K562 (cell line): Measurements from ENCODE around the gene USP10. TPM values are rescaled to one million over a fixed set of nuclear protein-coding genes. Genes with fewer than 3 reads are reported as not detected.

Experiments used
- ATAC-seq: fragments of 200-7000 bp; cut with Tn5 transposase; 3 replicates; pipeline ENCODE4 v1.9.1; 2020; ENCODE audit warnings: moderate library complexity
- BruUV-seq: library from RNA; stranded (reverse); fragments of 400-500 nt; replicated peaks from 2 replicates; lab custom pipeline; 2021; lab: Mats Ljungman, UMichigan
- CTCF ChIA-PET: fragments of 300-600 bp; formaldehyde crosslinking; extraction: SDS; loops from one replicate; lab custom pipeline; 2021; ENCODE audit warnings: low intra/inter-chr PET ratio; lab: Yijun Ruan, JAX
- POLR2A ChIA-PET: fragments of 300-600, 350-650 bp; sonication (Branson Sonifier 250); formaldehyde crosslinking; extraction: SDS; loops from one replicate; lab custom pipeline; 2021; ENCODE audit warnings: antibody characterized with exemption, inconsistent platforms; lab: Yijun Ruan, JAX
- DNase-seq, 4 experiments: peaks; one replicate each; pipeline versions ENCODE4 v3.0.0 to v3.0.0-alpha.2; 2011 to 2018; ENCODE audit warnings: low spot score in 3 of 4, mixed read lengths in 3 of 4; ENCODE audit errors: extremely low read depth in 1 of 4
- FAIRE-seq: peaks from 2 replicates; lab custom pipeline; 2011; peaks lifted over from hg19 to GRCh38; lab: Jason Lieb, UNC
- H2AFZ ChIP-seq: 2 replicates; pipeline ENCODE4 v1.6.0; 2011; ENCODE audit warnings: low read depth, low read length, control low read depth, inconsistent platforms
- H3K27ac ChIP-seq: fragments of 200-600 bp; 3 replicates; pipeline ENCODE4 v1.8.0; 2011; ENCODE audit warnings: low read depth, mild to moderate bottlenecking, control low read depth, inconsistent platforms, low read length, moderate library complexity, mixed read lengths; ENCODE audit errors: extremely low read depth
- H3K27me3 ChIP-seq, 2 experiments: fragments of 300-600 bp in 1 of 2; 2 replicates in 1 of 2; 3 replicates in 1 of 2; pipeline versions ENCODE4 v1.6.0 to v1.8.0; 2011; ENCODE audit warnings: inconsistent platforms in 2 of 2, low read length in 2 of 2, mild to moderate bottlenecking in 1 of 2, mixed read lengths in 1 of 2, moderate library complexity in 1 of 2; ENCODE audit not compliant: control insufficient read depth in 2 of 2, insufficient read depth in 2 of 2
- H3K36me3 ChIP-seq: fragments of 300-600 bp; 3 replicates; pipeline ENCODE4 v1.8.0; 2011; ENCODE audit warnings: mild to moderate bottlenecking, low read length, inconsistent platforms; ENCODE audit not compliant: control insufficient read depth, insufficient read depth
- H3K4me1 ChIP-seq, 2 experiments: fragments of 200-600 bp in 1 of 2; replicated peaks in 1 of 2; 2 replicates in 1 of 2; 3 replicates in 1 of 2; pipeline versions ENCODE4 v1.5.1 to v1.8.0; 2011; ENCODE audit warnings: inconsistent platforms in 2 of 2, low read length in 2 of 2, mild to moderate bottlenecking in 1 of 2, mixed read lengths in 1 of 2, moderate library complexity in 1 of 2; ENCODE audit not compliant: control insufficient read depth in 2 of 2, insufficient read depth in 2 of 2
- H3K4me2 ChIP-seq: 2 replicates; pipeline ENCODE4 v1.6.1; 2011; ENCODE audit warnings: low read length, control low read depth, inconsistent platforms, mixed read lengths; ENCODE audit not compliant: insufficient read depth
- H3K4me3 ChIP-seq: fragments of 200-600 bp; sonication (generic), shearing (Covaris generic); 2 replicates; pipeline ENCODE4 v1.5.1; 2016; ENCODE audit warnings: control low read depth, inconsistent platforms
- H3K79me2 ChIP-seq: fragments of 200-600 bp; 3 replicates; pipeline ENCODE4 v1.8.0; 2011; ENCODE audit warnings: low read length, inconsistent platforms; ENCODE audit not compliant: control insufficient read depth, insufficient read depth
- H3K9ac ChIP-seq, 2 experiments: 2 replicates each; pipeline versions ENCODE4 v1.6.0 to v1.6.1; 2011; ENCODE audit warnings: low read depth in 2 of 2, low read length in 2 of 2, control low read depth in 1 of 2, inconsistent platforms in 1 of 2, mild to moderate bottlenecking in 1 of 2, mixed read lengths in 1 of 2; ENCODE audit not compliant: insufficient read depth in 1 of 2
- H3K9me1 ChIP-seq: one replicate; pipeline ENCODE4 v1.6.0; 2011; ENCODE audit warnings: inconsistent platforms, mild to moderate bottlenecking, low read length, moderate library complexity; ENCODE audit not compliant: control insufficient read depth, insufficient read depth
- H3K9me3 ChIP-seq: replicated peaks from 2 replicates; pipeline ENCODE4 v1.5.1; 2011; ENCODE audit warnings: low read depth, low read length, inconsistent platforms; ENCODE audit not compliant: control insufficient read depth, insufficient read depth
- H4K20me1 ChIP-seq: replicated peaks from 2 replicates; pipeline ENCODE4 v1.6.1; 2011; ENCODE audit warnings: low read length, inconsistent platforms, mixed read lengths; ENCODE audit not compliant: control insufficient read depth, insufficient read depth
- BMI1 ChIP-seq: fragments of 150-350 bp; IDR thresholded peaks from 2 replicates; pipeline ENCODE4 v1.6.1; 2014; ENCODE audit warnings: low read length
- ERF ChIP-seq: fragments of 450-650 bp; formaldehyde crosslinking; IDR thresholded peaks from 2 replicates; pipeline ENCODE4 v1.4.0; 2020; ENCODE audit warnings: mild to moderate bottlenecking, mixed read lengths
- NFIC ChIP-seq: fragments of 450-650 bp; IDR thresholded peaks from 2 replicates; pipeline ENCODE4 v1.6.1; 2017; ENCODE audit warnings: mild to moderate bottlenecking, inconsistent platforms
- SMARCA5 ChIP-seq: fragments of 450-650 bp; IDR thresholded peaks from 2 replicates; pipeline ENCODE4 v1.6.1; 2016
- XRCC4 ChIP-seq: IDR thresholded peaks from one replicate; pipeline ENCODE4 v1.6.1; 2011; ENCODE audit not compliant: insufficient read depth, insufficient read length; ENCODE audit errors: extremely low read depth
- ZNF224 ChIP-seq: sonication (generic); formaldehyde crosslinking; IDR thresholded peaks from 2 replicates; pipeline ENCODE4 v1.8.0; 2022; ENCODE audit warnings: mild to moderate bottlenecking, missing genetic modification reagents
- ZNF444 ChIP-seq: fragments of 250-450 bp; sonication (Bioruptor Pico); IDR thresholded peaks from 2 replicates; pipeline ENCODE4 v1.4.0; 2020; ENCODE audit warnings: mild to moderate bottlenecking, moderate library complexity
- ZNF507 ChIP-seq: conservative IDR thresholded peaks from 2 replicates; pipeline ENCODE4 v1.6.1; 2017; ENCODE audit warnings: missing genetic modification characterization, missing compliant biosample characterization
- ZNF57 ChIP-seq: fragments of 450-650 bp; formaldehyde crosslinking; IDR thresholded peaks from 2 replicates; pipeline ENCODE4 v1.4.0; 2020; ENCODE audit warnings: mild to moderate bottlenecking, moderate library complexity
- WGBS: fragments of 100-300 bp; shearing (Covaris generic); methylation state at CpG from one replicate; pipeline ENCODE4 v1.1.6; 2016; ENCODE audit warnings: low coverage, mixed read lengths; ENCODE audit not compliant: insufficient coverage; ENCODE audit errors: missing lambda C conversion rate; 5-methylcytosine and 5-hydroxymethylcytosine counted together
- in situ Hi-C: fragments of 300-500 bp; cut with MboI; formaldehyde crosslinking; loops from 4 replicates; pipeline ENCODE4 v1.15.0; 2018; ENCODE audit warnings: inconsistent platforms, mixed read lengths
- intact Hi-C: fragments of 100-400 bp; cut with micrococcal nuclease; formaldehyde crosslinking; loops from 2 replicates; pipeline ENCODE4 v1.14.2; 2022
- polyA plus RNA-seq, 8 experiments: library from polyadenylated mRNA; depleted of rRNA in 4 of 8; stranded (reverse) in 5 of 8; unstranded in 3 of 8; fragments of >200 nt; fragmentation: Nextera tagmentation in 2 of 8; fragmentation: Illumina TruSeq in 1 of 8; extraction: Ambion mirVana in 2 of 8; extraction: Trizol in 1 of 8; gene quantifications; 2 replicates each; pipeline versions ENCODE4 v1.2.1 to v1.2.3, GENCODE V29; 2011 to 2014; ENCODE audit warnings: inconsistent platforms in 1 of 8, missing spikeins in 1 of 8
- total RNA-seq, 7 experiments: library from RNA; depleted of rRNA in 6 of 7; stranded (reverse); fragments of >200 nt in 6 of 7; fragmentation: Illumina TruSeq in 2 of 7; extraction: Trizol in 2 of 7; gene quantifications; 2 replicates each; pipeline versions ENCODE4 v1.2.1 to v1.2.3, GENCODE V29; 2011 to 2021; ENCODE audit warnings: low replicate concordance in 1 of 7
- TF ChIP-seq, protein P1 (sequence below): sonication (generic); formaldehyde crosslinking; IDR thresholded peaks from 2 replicates; pipeline ENCODE4 v1.8.1; 2023; ENCODE audit warnings: mild to moderate bottlenecking, missing genetic modification reagents
- TF ChIP-seq, protein P2 (sequence below): fragments of 250-450 bp; sonication (Bioruptor Pico); IDR thresholded peaks from 2 replicates; pipeline ENCODE4 v1.9.0; 2021; ENCODE audit warnings: mild to moderate bottlenecking, inconsistent platforms

USP10 gene
- total and polyA plus RNA-seq, 9 of the 15 experiments (the other 6 are each of a cell fraction or from before 2014, with no cell fraction given), result 61.7 to 197 (median 116) TPM

GRCh38 chr16:84658690-84659089, 41.1 kb upstream of the USP10 start:
- Histone ChIP-seq H3K36me3 (peaks cover 82% of the 10 kb centered on the region), H4K20me1 (peaks cover 13% of the 10 kb centered on the region; the same call in 1 of the 2 replicates), H3K4me1 (peaks cover 0 to 4% of the 10 kb centered on the region in 2 experiments; a peak in 1 of 5 replicates), H3K4me3 (no peak overlapping the region), H3K9me1 (no peaks in the 10 kb centered on the region), H3K9ac (no peak overlapping the region), H3K27ac (no peak overlapping the region), H3K4me2 (no peak overlapping the region), H3K9me3 (no peaks in the 10 kb centered on the region), H2AFZ (no peak overlapping the region), H3K27me3 (no peaks in the 10 kb centered on the region), H3K79me2 (no peaks in the 10 kb centered on the region)
- no peak for FAIRE-seq
- intact Hi-C loops, result no loop called here
- ChIA-PET POLR2A (interaction anchor here (0.7 to 0.9 kb wide), 3 partner anchors 9 to 15 kb away, joined by 3 to 5 read pairs (median 3); no protein-coding TSS in a partner anchor), CTCF (no interaction called here)
- no peak for DNase-seq
- no peak for ATAC-seq
- in situ Hi-C loops, result no loop called here
- 88% methylated on average over 11 of the region's 11 CpGs for WGBS
- no TSS peak for BruUV-seq
- TF ChIP-seq NFIC (no peak), SMARCA5 (no peak), ERF (CRISPR knock-in tag) (no peak), BMI1 (no peak), ZNF57 (CRISPR knock-in tag) (no peak), XRCC4 (no peak), ZNF224 (CRISPR knock-in tag) (no peak), ZNF444 (CRISPR knock-in tag) (no peak), ZNF507 (tag) (no peak)
- TF ChIP-seq, protein P1, sequence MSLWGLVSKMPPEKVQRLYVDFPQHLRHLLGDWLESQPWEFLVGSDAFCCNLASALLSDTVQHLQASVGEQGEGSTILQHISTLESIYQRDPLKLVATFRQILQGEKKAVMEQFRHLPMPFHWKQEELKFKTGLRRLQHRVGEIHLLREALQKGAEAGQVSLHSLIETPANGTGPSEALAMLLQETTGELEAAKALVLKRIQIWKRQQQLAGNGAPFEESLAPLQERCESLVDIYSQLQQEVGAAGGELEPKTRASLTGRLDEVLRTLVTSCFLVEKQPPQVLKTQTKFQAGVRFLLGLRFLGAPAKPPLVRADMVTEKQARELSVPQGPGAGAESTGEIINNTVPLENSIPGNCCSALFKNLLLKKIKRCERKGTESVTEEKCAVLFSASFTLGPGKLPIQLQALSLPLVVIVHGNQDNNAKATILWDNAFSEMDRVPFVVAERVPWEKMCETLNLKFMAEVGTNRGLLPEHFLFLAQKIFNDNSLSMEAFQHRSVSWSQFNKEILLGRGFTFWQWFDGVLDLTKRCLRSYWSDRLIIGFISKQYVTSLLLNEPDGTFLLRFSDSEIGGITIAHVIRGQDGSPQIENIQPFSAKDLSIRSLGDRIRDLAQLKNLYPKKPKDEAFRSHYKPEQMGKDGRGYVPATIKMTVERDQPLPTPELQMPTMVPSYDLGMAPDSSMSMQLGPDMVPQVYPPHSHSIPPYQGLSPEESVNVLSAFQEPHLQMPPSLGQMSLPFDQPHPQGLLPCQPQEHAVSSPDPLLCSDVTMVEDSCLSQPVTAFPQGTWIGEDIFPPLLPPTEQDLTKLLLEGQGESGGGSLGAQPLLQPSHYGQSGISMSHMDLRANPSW, result no peak
- TF ChIP-seq, protein P2, sequence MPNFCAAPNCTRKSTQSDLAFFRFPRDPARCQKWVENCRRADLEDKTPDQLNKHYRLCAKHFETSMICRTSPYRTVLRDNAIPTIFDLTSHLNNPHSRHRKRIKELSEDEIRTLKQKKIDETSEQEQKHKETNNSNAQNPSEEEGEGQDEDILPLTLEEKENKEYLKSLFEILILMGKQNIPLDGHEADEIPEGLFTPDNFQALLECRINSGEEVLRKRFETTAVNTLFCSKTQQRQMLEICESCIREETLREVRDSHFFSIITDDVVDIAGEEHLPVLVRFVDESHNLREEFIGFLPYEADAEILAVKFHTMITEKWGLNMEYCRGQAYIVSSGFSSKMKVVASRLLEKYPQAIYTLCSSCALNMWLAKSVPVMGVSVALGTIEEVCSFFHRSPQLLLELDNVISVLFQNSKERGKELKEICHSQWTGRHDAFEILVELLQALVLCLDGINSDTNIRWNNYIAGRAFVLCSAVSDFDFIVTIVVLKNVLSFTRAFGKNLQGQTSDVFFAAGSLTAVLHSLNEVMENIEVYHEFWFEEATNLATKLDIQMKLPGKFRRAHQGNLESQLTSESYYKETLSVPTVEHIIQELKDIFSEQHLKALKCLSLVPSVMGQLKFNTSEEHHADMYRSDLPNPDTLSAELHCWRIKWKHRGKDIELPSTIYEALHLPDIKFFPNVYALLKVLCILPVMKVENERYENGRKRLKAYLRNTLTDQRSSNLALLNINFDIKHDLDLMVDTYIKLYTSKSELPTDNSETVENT (CRISPR knock-in tag), result no peak
